GM20431 (cell line): ENCODE measurements around the gene TICRR.
"Not testable (repeated sequence)": the region's sequence is repeated elsewhere in the genome, so short reads cannot be mapped to it uniquely, and the experiment has no call there.

Experiments used
- in situ Hi-C: fragments of 300-500 bp; cut with MseI, MboI; formaldehyde crosslinking; loops from one replicate; pipeline ENCODE4 v1.15.0; 2020; ENCODE audit warnings: low sequenced_read_pairs; ENCODE audit not compliant: unreplicated experiment

TICRR gene

DNA sequence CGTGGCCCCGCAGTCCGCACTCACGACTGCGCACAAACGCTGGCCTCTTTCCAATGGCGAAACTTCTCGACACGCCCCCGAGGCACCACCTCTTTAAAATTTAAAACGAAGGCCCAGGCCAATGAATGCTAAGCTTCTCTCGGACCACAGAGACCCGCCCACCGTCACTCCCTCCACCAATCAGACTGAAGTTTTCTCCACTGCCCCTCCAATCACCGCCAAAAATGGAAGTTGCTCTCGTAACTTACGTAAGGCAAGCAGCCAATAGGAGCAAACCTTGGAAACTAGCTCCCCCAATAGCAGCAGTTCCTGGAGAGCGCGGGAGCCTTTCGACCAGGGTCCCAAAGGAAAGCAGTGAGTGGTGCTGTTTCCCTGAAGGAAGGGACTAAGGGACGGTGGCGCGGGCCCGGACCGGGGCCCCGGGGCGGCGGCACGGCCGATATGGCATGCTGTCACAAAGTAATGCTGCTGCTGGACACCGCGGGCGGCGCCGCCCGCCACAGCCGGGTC, at the start of gene TICRR:
TSS of gene TICRR (plus strand) at position 324 of the 510 bp plus-strand sequence. CDS start at position 442, 118 bp downstream.
- in situ Hi-C loops = no loop called here

DNA sequence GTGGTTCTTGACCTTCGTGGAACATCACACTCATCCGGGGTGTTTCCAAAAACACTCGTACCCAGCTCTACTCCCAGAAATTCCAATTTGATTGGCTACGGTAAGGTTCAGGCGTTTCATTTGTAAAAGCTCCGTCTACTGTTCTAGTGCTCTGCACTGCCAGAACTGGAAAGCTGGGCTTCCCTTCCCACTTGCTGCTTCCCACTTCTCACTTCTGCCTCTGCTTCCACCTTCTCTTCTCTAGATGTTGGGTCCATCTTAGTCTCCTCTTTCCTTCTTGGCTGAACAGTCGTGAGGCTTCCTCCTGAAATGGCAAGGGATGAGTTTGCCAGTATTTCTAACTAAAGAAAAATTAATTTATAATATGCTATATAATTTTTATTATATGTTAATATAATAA, 49.1 kb upstream of the TICRR start:
- in situ Hi-C loops = no loop called here

DNA sequence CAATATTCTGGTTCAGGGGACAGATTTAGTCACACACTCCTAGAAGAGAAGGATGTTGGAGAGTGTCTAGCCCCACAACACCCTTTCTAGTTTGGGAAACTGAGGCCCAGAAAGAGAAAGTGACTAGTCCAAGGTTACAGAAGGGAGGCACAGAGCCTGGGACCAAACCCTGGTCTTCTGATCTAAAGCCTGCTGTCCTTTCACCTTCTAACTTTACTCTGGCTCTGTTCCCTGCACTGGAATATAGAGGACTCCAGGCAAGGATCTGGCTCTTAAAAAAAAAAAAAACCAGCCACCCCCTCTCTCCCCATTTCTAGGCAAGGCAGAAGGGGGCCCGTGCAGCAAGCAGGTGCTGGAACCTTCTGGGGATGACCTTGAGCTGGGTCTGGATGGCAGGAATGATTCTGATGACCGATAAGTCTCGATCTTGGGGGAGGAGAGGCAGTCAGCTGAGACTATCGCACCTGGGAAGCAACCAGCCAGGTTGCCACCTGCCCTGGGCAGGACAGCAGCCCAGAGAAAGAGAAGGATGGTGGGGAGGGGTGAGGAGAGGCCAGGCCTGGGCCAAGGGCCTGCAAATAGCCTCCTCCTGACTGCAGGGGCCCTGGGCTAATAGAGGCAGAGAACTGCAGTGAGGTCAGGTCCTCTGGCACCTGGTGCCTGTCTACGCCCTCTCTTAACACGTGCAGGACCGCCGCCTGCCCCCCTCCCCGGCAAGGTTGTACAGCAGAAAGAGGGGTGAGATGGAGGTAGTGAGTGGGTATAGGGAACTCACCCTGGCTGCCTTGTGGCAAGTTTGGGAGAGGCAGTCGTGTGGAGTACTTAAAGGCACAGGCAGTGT, 48.4 kb upstream of the TICRR start:
- in situ Hi-C loops = no loop called here

DNA sequence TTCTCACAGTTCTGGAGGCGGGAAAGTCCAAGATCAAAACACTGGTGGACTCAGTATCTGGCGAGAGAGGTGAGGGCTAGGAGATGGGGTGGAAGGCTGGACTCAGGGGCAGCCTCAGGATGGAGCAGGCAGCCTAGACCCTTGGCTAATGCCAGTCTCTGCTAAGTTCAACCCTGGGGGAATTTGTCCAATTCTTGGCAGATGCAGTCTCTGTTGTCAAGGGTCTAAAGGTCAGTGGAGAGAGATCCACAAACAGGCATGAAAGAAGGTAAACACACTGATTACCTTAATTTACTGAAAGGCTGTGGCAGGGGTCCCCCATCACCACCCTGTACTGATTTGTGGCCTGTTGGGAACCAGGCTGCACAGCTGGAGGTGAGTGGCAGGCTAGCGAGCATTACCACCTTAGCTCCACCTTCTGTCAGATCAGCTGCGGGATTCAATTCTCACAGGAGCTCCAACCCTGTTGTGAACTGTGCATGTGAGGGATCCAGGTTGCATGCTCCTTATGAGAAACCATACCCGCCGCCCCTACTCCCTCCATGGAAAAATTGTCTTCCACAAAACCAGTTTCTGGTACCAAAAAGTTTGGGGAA, 46.4 kb upstream of the TICRR start:
- in situ Hi-C loops = no loop called here

GRCh38 chr15:89530976-89531375, 44.3 kb upstream of the TICRR start:
- in situ Hi-C loops = no loop called here

GRCh38 chr15:89531796-89532537, 43.3 kb upstream of the TICRR start:
- in situ Hi-C loops = no loop called here

DNA sequence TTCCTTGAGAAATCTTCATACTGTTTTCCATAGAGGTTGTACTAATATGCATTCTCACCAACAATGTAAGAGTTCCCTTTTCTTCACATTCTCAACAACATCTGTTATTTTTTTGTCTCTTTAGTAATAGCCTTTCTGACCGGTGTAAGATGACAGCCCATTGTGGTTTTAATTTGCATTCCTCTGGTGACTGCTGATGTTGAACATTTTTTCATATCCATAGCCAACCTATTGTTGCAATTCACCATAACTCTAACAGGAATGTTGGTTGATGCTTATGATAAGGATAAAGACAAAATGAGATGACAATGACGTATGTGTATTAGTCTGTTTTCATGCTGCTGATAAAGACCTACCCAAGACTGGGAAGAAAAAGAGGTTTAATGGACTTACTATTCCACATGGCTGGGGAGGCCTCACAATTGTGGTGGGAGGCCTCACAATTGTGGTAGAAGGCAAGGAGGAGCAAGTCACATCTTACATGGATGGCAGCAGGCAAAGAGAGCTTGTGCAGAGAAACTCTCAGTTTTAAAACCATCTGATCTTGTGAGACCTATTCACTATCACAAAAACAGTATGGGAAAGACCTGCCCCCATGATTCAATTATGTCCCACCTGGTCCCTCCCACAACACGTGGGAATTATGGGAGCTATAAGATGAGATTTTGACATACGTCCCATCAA, 41.3 kb upstream of the TICRR start:
- in situ Hi-C loops = no loop called here

GRCh38 chr15:89539027-89539426, 36.2 kb upstream of the TICRR start:
- in situ Hi-C loops = no loop called here

DNA sequence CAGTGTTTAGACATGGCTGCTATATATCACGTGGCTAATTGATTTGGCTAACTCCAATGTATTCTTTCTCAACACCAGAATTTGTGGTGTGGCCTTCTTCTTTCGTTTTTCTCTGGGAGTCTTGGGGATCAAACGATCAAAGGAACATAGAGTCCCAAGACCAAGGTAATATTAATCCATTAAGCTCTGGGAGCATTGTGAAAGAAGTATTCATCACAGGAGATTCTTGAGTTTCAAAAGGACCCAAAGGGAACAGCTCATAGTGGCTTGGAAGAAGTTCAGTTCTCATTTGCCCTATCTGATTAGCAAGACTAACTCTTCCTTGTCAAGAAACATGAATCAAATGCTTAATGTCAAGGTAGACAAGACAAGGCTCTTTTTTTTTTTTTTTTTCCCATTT, 32.9 kb upstream of the TICRR start:
- in situ Hi-C loops = no loop called here

GRCh38 chr15:89543389-89543788, 31.9 kb upstream of the TICRR start:
- in situ Hi-C loops = no loop called here

DNA sequence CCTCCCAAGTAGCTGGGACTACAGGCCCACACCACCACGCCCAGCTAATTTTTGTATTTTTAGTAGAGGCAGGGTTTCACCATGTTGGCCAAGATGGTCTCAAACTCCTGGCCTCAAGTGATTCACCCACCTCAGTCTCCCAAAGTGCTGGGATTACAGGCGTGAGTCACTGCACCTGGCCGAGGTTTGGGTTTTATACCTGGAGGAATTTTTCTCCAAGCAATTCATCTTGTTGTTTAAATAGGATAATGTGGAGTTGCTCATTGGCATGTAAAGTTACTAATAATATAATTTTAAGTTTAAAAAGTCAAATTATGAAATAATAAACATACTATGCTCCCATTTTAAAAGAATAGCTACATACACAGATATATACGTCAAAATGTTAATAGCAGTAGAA, 26.1 kb upstream of the TICRR start:
- in situ Hi-C loops = not testable (repeated sequence)

DNA sequence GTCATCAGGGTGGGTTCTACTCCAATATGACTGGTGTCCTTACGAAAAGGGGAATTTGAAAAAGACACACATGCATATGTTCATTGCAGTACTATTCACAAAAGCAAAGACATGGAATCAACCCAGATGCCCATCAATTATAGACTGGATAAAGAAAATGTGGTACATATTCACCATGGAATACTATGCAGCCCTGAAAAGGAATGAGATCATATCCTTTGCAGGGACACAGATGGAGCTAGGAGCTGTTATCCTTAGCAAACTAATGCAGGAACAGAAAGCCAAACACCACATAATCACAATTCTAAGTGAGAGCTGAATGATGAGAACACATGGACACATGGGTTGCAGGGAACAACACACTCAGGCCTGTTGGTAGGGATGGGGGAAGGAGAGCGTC, 24.8 kb upstream of the TICRR start:
- in situ Hi-C loops = no loop called here

- in situ Hi-C loops = no loop called here
Observed at GRCh38 chr15:89551550-89551949, 23.7 kb upstream of the TICRR start.

GRCh38 chr15:89553632-89554031, 21.6 kb upstream of the TICRR start:
- in situ Hi-C loops = no loop called here

DNA sequence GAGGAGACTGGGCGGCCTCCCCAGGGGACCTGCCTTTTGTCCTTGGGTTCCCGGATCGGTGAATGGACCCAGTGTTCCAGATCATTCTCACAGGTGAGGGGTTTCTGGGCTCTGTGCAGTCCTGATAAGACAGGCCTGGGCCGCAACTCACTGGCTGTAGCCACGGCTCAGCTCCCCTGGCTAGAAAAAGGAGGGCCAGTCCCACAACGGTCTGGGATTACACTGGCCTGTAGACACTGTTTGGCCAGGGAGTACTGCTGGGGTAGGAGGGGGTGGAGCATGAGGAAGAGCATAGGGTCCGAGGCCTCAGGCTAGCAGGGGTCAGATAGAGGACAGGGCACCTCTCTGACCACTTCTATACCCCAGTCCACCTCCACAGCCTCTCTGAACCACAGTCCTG, 21.0 kb upstream of the TICRR start:
- in situ Hi-C loops = no loop called here

DNA sequence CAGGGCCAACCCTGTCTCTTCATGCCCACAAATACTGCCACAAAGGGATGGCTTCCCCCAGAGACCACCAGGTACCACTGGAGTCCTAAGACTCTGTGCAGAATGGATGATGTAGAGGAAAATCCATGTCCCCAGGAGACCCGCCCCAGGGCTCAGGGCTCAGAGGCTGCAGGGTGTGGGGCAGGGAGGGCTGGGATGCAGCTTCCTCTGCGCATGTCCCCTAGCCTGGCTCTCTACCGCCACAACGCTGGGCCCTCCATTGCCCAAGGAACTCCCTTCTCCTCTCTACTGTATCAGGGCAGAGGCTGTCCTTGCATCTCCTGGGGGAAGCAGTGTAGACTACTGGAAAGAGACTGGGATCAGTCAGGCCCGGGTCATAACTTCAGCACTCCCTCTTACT, 19.5 kb upstream of the TICRR start:
- in situ Hi-C loops = no loop called here

- in situ Hi-C loops = no loop called here
Observed at GRCh38 chr15:89556413-89557262, 18.6 kb upstream of the TICRR start.

DNA sequence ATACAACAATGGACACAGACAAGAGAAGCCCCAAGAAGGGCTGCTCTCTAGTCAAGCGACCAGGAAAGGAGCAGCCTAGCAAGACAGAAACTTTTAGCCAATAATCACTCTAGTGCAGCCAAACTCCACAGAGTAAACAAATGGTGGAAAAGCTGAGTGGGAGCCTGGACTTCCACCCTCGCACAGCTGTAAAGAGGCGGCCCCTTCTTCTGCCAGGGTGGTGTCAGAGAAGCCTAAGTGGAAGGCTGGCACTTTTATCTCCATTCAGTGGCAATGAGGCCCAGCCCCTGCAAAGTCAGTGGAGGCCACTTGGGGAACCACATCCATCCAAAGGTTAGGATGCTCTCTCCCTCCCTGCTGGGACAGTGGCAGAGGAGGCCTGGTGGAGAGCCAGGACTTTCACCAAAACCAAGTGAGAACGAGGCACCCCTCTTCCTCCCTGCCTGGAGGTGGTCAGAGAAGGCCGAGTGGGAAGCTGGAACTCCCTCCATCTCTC, 15.5 kb upstream of the TICRR start:
- in situ Hi-C loops = no loop called here

- in situ Hi-C loops = no loop called here
Observed at GRCh38 chr15:89566181-89566580, 9.1 kb upstream of the TICRR start.
